Measurements from ENCODE around the gene NEO1. TPM values are rescaled to one million over a fixed set of nuclear protein-coding genes. Genes with fewer than 3 reads are reported as not detected.

Gene NEO1
- total RNA-seq, 1 experiment from 2014 or later = 41.8 TPM

GRCh38 chr15:73017987-73018386 is 34.3 kb upstream of the NEO1 start:
- H3K79me1 ChIP-seq (ENCODE audit: insufficient read depth, low read depth, low read length, poor library complexity, severe bottlenecking) = no peaks in the 10 kb centered on the region
- Mint-ChIP-seq H3K4me1 (peaks cover 46 to 53% of the 10 kb centered on the region in 2 experiments), H3K27me3 (ENCODE audit: low read depth) (peaks cover 1% of the 10 kb centered on the region; the same call in 1 of the 2 replicates), H3K4me3 (no peak overlapping the region), H3K27ac (no peak overlapping the region; a peak in 1 of 7 replicates), H3K36me3 (ENCODE audit: insufficient read depth in 1 of 3, low read depth in 3 of 3) (no peaks in the 10 kb centered on the region), H3K9me3 (no peaks in the 10 kb centered on the region)
- H3K18ac ChIP-seq (ENCODE audit: insufficient read length, low read depth, low read length) = no peak overlapping the region
- DNase-seq = no peak
- TF ChIP-seq CTCF (conservative IDR thresholded peaks at IDR 0.05) = no peak
- H2AK5ac ChIP-seq (ENCODE audit: insufficient read length, low read length) = no peak overlapping the region
- no peak overlapping the region for H3K9ac ChIP-seq (ENCODE audit: extremely low read depth, insufficient read length, low read length)
- H2BK12ac ChIP-seq (ENCODE audit: insufficient read length, low read depth, low read length) = no peak overlapping the region
- no peak overlapping the region for H2BK20ac ChIP-seq (ENCODE audit: low read depth, low read length, poor library complexity, severe bottlenecking)
- no peak overlapping the region for H4K91ac ChIP-seq (ENCODE audit: insufficient read length, low read depth, low read length)
- H3K23ac ChIP-seq (ENCODE audit: insufficient read length, low read depth, low read length) = no peak overlapping the region
- H4K8ac ChIP-seq (replicated peaks; ENCODE audit: insufficient read length, low read depth, low read length) = no peak overlapping the region
- no peak overlapping the region for H3K4ac ChIP-seq (ENCODE audit: low read depth, low read length)
- peaks cover 4% of the 10 kb centered on the region for H3K4me1 ChIP-seq (ENCODE audit: insufficient read depth, low read length)
- H4K20me1 ChIP-seq (ENCODE audit: control insufficient read depth, insufficient read depth, insufficient read length) = no peaks in the 10 kb centered on the region
- WGBS (ENCODE audit: extremely low coverage, insufficient read length, low lambda C conversion rate) = no CpG with 5 or more reads among the region's 1 CpG
- H3K23me2 ChIP-seq (ENCODE audit: insufficient read length, low read depth, low read length, poor library complexity, severe bottlenecking) = no peaks in the 10 kb centered on the region
- H3K14ac ChIP-seq (ENCODE audit: insufficient read depth, low read length) = no peak overlapping the region
- H3K27me3 ChIP-seq (ENCODE audit: insufficient read depth, low read length) = no peaks in the 10 kb centered on the region
- no peak overlapping the region for H3K56ac ChIP-seq (ENCODE audit: insufficient read length, low read depth, low read length)
- H3K9me3 ChIP-seq (ENCODE audit: control insufficient read depth, low read depth, low read length) = no peaks in the 10 kb centered on the region
- no peak overlapping the region for H2BK120ac ChIP-seq (ENCODE audit: low read depth, low read length, poor library complexity, severe bottlenecking)
- H3K4me2 ChIP-seq (ENCODE audit: insufficient read depth, insufficient read length, low read length) = no peak overlapping the region
- no peak overlapping the region for H3T11ph ChIP-seq (ENCODE audit: low read length)
- H2BK15ac ChIP-seq (ENCODE audit: low read depth, low read length) = no peak overlapping the region
- no peak overlapping the region for H3K27ac ChIP-seq (ENCODE audit: insufficient read length, low read depth, low read length)
- no peaks in the 10 kb centered on the region for H3K79me2 ChIP-seq (ENCODE audit: insufficient read depth, low read length)
- H2BK5ac ChIP-seq (ENCODE audit: insufficient read length, low read length) = no peak overlapping the region
- H4K5ac ChIP-seq (ENCODE audit: insufficient read length, low read depth, low read length) = no peak overlapping the region
- no peak overlapping the region for H2AFZ ChIP-seq (ENCODE audit: low read length)

Data from H9 (cell line).